ENCODE data around the gene DNAH2.

DNA sequence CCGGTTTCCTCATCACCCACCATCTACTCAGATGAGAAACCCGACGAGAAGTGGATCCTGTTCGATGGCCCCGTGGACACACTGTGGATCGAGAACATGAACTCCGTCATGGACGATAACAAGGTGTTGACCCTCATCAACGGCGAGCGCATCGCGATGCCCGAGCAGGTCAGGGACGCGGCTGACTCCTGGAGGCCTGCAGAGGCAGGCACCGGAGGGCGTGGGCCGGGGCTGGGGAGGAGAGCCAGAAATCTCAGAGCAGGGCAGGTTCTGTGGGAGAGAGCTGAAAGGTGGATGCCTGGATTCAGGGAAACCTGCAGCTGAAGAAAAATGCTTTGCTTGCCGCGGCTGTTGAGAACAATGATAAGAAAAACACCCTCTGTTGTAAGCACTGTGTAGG, 69.3 kb downstream of the DNAH2 start:
- TF ChIP-seq, protein P1, sequence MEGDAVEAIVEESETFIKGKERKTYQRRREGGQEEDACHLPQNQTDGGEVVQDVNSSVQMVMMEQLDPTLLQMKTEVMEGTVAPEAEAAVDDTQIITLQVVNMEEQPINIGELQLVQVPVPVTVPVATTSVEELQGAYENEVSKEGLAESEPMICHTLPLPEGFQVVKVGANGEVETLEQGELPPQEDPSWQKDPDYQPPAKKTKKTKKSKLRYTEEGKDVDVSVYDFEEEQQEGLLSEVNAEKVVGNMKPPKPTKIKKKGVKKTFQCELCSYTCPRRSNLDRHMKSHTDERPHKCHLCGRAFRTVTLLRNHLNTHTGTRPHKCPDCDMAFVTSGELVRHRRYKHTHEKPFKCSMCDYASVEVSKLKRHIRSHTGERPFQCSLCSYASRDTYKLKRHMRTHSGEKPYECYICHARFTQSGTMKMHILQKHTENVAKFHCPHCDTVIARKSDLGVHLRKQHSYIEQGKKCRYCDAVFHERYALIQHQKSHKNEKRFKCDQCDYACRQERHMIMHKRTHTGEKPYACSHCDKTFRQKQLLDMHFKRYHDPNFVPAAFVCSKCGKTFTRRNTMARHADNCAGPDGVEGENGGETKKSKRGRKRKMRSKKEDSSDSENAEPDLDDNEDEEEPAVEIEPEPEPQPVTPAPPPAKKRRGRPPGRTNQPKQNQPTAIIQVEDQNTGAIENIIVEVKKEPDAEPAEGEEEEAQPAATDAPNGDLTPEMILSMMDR (conservative IDR thresholded peaks at IDR 0.05; ENCODE audit: low read depth, low read length) = no peak
- TF ChIP-seq POLR2A (IDR thresholded peaks at IDR 0.05; ENCODE audit: low read depth, low read length) = no peak
- TF ChIP-seq, protein P2, sequence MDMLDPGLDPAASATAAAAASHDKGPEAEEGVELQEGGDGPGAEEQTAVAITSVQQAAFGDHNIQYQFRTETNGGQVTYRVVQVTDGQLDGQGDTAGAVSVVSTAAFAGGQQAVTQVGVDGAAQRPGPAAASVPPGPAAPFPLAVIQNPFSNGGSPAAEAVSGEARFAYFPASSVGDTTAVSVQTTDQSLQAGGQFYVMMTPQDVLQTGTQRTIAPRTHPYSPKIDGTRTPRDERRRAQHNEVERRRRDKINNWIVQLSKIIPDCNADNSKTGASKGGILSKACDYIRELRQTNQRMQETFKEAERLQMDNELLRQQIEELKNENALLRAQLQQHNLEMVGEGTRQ (IDR thresholded peaks at IDR 0.05; ENCODE audit: low read depth, low read length) = no peak
- TF ChIP-seq SMC3 (IDR thresholded peaks at IDR 0.05; ENCODE audit: low read depth, low read length) = no peak
- TF ChIP-seq CEBPB (IDR thresholded peaks at IDR 0.05; ENCODE audit: low read depth, low read length) = no peak
- no peak for TF ChIP-seq FOS (IDR thresholded peaks at IDR 0.05; ENCODE audit: low read depth, low read length)
- no peak for TF ChIP-seq BHLHE40 (IDR thresholded peaks at IDR 0.05; ENCODE audit: low read depth, low read length)
- no peak for TF ChIP-seq RCOR1 (IDR thresholded peaks at IDR 0.05; ENCODE audit: insufficient replicate concordance, low read length)
- no peak for TF ChIP-seq RFX5 (IDR thresholded peaks at IDR 0.05; ENCODE audit: low read depth, low read length)
- TF ChIP-seq CHD1 (IDR thresholded peaks at IDR 0.05; ENCODE audit: low read depth, low read length) = no peak
- TF ChIP-seq MXI1 (IDR thresholded peaks at IDR 0.05; ENCODE audit: borderline replicate concordance, low read depth, low read length) = no peak
- TF ChIP-seq RAD21 (IDR thresholded peaks at IDR 0.05; ENCODE audit: low read length) = no peak
- no peak for TF ChIP-seq MAFK (IDR thresholded peaks at IDR 0.05; ENCODE audit: low read depth, low read length)
